Stimulated activated CD8-positive, alpha-beta memory T cell treated with anti-CD3 and anti-CD28 coated beads, Interleukin-4, amount 100 ng/mL, for 24 hours (primary cell): Measurements from ENCODE around the gene APLF.
"Not testable (repeated sequence)": the region's sequence is repeated elsewhere in the genome, so short reads cannot be mapped to it uniquely, and the experiment has no call there.

Source experiments
- DNase-seq: peaks from one replicate; pipeline ENCODE4 v3.0.0-alpha.2; 2020; ENCODE audit warnings: low read depth

The APLF gene

DNA sequence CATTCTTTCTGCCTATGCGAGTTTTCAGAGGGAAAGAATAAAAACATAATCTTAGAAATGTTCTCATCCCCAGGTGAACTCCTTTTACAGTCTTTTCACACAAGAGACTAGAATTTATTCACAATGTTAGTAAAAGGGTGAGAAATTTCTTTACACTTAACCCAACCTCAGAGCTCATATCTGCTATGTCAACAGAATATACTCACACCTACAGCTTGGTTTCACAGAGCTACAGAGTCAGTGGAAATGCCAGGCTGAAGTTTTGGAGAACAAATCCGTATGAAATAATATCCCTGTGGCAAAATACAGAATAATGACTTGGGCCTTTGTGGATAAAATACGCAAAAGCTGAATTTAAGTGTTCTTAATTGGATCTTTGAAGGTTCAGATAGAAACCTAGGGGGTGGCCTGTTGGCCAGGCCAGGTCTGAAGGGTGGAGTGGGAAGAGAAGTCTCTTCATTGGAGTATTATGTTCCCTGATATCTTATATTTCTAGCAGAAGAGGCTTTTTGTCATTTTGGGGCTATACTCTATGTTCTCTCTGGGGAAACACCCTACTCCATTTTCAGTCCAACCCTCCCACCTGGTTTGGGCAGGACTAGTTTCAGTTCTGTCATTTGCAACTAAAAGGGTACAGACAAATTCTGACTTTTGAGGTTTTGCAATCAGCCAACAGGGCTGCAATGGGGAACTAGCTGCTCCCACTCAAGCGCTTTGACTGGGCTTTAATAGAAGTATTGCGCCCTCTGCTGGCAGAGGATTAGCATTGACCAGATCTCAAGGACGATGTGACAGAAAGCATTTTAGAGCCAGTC is 26.0 kb upstream of the APLF start:
- peak; percentile 71 for DNase-seq

DNA sequence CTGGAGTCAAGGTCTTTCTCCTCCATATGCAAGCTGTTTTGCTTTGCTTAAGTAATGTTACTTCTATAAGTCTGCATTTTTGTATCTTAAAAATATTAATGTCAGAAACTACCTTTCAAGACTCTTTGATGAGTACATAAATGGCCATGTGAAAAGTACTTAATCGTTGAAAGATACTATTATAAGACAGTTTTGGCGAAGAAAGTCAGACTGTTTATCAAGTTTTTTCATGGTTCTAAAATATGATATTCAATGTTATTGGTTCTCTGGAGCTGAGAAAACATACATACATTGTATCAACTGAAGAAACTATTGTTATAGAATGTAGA is 25.4 kb upstream of the APLF start:
- DNase-seq = no peak

DNA sequence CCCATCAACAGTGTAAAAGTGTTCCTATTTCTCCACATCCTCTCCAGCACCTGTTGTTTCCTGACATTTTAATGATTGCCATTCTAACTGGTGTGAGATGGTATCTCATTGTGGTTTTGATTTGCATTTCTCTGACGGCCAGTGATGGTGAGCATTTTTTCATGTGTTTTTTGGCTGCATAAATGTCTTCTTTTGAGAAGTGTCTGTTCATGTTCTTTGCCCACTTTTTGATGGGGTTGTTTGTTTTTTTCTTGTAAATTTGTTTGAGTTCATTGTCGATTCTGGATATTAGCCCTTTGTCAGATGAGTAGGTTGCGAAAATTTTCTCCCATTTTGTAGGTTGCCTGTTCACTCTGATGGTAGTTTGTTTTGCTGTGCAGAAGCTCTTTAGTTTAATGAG is 21.0 kb upstream of the APLF start:
- not testable (repeated sequence) for DNase-seq

DNA sequence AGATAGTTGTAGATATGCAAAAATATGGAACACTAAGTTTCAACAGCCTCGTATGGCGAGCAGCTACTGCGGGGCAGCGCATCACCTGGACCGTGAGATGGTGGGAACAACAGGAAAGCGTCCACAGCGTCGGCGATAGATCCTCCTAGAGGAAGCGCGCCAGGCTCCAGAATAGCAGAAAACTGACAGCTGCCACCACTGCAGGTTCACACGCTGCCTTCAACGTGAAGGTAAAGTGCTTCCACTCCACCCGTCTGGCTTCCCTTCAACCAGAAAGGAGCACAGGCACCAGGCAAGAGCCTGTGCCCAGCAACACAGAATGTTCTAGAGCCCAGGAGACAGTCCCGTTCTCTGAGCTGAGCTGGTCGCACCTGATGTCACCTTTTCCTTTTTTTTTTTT is 20.3 kb upstream of the APLF start:
- no peak for DNase-seq

DNA sequence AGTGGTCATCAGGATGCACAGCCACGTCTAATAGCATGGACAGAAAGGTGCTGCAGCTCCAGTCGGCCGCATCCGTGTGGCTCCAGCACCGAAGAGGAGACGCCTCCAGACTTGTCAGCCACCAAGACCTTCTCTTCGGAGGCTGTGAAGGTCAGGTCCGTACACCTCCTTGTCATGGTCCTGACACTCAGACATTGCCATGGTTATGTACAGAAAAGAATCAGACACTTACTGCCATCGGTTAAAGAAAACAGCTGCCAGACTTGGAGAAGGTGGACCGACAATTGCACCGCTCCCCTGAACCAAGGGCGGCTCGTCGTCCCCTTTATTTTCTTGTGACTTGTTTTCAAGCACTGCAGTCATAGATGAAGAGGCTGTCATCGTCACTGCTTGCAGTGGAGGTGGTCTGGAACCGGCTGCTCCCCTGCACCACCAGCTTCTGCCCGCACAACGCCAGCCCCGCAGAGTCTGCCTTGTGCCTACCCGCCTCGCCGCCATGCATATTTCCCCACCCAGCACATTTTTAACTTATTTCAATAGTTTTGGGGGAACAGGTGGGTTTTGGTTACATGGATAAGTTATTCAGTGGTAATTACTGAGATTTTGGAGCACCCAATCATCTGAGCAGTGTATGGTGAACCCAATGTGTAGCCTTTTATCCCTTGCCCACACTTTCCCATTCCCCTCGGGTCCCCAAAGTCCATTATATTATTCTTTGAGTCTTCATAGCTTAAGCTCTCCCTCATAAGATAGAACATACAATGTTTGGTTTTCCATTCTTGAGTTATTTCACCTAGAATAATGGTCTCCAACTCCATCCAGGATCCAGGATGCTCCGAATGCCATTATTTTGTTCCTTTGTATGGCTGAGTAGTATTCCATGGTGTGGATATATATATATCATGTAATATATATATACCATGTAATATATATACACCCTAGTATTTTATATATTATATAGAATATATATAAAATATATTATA is 18.4 kb upstream of the APLF start:
- DNase-seq = no peak

DNA sequence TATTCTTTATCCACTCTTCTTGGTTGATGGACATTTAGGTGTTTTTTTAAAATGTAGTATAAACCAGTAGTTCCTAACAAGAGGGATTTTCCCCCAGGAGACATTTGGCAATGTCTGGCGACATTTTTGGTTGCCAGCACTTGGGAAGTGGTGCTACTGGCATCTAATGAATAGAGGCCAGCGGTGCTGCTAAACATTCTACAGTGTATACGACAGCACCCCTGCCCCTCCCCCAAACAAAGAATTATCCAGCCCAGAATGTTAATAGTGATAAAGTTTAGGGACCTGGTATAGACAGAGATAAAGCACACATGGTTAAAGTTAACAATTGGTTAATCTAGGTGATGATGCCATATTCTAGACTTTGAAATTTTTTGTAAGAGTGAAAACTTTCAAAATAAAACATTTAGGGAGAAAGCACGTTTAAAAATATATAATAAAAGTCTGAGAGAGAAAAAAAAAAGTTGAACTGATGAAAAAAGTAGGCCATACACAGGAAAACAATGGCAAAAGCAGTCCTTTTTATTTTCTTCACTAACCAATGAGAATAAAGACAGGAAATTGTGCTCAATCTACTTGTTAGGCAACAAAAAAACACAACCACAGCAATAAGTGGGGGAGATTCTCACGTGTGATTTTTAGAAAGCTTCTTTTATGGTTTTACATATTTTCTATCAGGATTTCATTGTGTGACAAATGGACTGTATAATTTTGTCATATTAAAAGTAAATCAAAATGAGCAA is 15.1 kb upstream of the APLF start:
- no peak for DNase-seq

DNA sequence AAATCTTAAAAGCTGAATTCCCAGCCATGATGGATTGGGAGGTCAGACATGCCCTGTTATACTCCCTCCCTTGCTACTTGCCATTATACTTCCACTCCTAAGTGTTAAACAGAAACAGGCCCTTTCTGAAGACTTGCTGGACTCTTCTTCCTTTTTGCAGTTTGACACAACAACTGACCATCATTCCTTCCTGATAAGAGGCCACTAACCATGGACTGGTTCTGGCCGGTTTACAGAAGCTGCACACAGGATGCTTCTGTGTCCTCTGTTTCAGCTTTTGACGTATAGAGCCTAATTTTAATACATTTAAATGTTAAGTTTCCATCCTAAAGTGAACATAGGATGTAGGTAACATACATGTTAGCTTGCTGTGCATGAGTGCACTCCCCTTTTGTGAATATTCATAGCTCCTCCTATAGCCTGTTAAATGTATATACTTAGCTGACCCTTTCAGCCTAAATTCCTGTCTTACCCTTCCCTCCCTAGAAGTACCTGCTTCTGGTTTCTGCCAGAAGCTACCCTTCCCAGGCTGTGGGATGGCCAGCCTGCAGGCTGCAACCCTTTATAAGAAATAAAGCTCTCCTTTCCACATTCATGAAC is 13.5 kb upstream of the APLF start:
- no peak for DNase-seq

DNA sequence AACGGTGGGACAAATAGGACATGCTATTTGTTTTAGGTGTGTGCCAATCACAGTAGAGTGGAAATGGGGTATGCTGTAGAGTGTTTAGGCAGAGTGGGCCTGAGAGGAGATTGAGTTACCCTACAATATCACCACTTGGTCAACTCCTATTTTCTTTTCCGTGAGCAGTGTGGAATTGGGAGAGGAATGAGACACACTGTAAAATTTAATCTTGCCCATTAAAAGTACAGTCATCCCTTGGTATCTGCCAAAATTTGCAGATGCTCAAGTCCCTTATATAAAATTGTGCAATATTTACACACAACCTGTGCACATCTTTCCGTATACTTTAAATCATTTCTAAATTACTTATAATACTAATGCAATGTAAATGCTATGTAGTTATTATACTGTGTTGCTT is 12.7 kb upstream of the APLF start:
- DNase-seq = no peak

DNA sequence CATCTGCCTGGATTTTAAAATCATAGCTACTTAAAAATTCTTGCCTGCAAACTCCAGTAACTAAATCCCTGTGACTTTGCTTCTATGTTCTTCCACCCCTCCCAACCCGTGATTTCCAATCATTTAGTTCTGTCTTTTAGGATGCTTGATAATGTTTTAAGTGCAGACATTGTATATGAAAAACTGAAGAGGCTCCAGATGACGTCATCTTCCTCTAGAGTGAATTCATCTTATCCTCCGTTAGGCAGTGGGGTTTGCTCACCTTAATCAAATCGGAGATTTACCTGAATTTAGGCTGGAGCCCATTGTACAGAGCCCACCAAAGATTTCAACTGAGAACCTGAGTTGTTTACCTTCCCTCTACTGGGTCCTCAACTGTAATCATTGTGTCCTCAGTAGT is 11.2 kb upstream of the APLF start:
- no peak for DNase-seq

DNA sequence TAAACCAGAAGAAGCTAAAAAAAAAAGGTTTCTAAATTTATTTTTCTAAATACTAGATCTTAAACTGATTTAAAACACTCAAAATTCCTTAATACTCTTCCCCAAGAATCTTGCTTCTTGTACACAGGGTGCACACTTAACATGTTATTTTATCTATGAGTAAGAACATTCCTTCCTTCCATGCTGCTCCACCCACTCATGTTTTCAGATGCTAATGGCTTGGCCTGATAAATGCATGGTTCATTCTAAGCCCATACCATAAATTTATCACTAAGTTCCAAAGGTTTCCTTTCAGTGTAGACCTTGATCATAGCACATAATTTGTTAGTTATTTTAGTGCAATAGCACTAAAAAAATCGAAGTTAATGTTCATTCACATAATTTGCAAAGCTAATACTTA is 8.4 kb upstream of the APLF start:
- no peak for DNase-seq

DNA sequence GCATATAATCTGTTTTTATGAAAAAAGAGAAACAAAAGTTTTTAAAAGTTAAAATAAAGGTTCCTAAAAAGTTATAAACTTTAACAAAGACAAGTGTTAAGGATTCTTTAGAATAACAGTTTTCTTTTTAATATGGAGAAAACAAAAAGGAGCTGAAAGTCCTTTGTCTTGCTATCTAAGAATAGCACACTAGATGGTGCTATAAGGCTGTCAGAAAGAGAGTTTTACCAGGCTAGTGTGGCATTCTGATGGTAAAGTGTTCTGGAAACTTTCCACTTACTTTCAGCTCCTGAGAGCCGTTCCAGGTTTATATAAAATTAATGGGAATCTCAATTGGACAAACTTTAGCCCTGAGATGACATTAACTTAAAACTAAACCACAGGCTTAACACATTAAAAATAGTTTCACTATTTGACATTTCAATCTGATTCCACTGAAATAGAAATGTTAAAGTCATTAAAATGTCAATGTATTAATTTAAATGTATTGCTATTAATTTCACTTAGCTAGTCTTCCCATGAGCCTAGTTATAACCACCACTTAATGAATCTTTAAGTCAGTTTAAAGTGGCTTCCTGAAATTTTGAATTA is 4.0 kb upstream of the APLF start:
- DNase-seq = no peak

DNA sequence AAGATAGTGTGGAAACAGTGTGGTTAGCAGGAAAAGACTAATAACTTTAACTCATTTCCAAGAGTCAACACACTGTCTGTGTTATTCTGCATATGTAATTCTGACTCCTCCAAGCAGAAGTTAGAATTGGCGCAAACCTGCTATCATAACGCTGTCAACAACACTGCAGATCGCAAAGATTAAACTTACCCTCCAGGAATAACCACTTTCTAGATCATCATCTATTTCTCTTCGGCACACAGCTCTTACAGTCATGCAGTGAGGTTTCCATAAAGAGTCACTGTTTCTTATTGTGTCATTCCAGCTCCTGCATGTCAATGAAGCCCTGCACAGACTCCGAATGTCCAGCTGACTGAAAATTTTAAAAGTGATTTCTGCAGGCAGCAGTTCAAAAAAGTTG is 2.7 kb upstream of the APLF start:
- DNase-seq = no peak

DNA sequence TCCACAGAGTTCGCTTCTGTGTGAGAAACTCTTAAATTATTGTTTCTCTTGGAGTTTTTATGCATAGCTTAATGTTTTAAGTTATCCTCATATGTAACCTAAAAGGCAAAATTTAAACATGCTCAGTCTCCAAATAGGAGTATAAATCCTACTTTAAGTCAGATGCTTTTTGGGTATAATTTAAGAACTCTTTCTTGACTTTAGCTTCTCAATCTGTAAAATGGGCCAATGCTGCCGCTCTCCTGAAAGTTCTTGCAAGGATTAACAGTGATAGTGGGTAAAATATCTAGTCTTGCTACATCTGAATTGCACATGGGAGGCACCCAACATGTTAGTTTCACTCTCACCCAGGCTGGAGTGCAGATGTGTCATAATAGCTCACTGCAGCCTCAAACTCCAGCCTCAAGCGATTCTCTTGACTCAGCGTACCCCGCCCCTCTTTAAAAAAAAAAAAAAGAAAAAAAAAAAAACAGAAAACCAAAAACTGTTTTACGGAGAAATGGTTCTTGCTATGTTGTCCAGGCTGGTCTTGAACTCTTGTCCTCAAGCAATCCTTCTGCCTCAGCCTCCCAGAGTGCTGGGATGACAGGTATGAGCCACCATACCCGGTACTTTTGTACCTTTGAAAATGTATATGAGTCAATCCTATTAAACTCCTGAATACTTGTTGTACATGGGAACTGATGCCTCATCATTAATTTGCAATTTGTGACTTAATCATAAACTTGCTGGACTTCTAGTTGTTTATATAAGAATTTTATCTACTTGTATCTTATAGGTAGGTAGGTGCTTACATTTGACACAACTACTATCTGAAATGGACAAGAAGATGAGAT is 2.1 kb upstream of the APLF start:
- DNase-seq = no peak

DNA sequence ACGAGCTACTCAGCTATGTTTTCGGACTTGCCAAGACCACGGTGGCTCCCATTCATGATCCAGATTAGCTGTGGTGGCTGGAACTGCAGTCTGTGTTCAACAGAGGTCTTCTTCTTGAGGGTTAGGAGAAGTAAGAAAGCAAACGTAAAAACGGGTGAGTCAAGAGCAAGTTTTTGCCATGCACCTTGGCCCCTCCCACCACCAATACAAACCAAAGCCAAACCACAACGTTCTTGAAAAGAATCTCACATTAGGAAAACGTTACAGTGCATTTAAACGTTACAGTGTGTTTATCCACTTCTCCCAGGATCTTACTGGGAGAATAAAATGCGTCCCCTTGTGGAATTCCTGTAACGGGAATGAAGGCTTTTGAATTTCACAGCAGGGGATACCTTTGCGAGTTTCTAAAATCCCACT is 1.0 kb upstream of the APLF start:
- peak; percentile 34 for DNase-seq

DNA sequence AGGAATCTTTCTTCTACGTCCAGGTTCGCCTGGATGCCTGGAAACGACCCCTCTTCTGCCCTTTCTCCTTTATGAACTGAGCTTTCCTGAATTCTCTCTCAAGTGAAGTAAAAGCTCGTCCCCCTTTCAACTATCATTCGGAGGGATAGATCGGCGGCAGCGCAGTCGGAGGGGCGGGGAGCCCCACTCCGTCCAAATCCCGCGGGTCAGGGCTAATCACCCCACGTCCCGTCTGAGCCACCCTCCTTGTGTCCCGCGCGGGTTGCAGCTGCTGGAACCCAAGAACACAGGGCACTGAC is 658 bp upstream of the APLF start:
- DNase-seq = no peak

DNA sequence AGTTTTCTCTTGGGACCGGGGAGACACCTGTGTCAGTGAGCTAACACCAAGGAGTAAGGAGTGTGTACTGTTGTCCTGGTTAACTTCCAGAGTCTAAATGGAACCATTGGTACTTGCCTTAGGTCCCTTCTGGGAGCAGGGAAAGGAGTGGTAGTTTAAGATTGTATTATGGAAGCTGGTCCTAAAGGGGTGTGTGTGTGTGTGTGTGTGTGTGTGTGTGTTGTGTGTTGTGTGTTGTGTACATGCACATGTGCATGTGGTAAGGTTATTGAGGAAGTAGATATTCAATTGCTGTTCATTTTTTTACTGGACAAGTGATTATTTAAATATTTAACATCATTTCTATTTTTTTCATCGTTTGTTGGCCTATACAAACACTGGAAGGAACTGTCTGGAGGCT is 1.4 kb downstream of the APLF start:
- DNase-seq = no peak

DNA sequence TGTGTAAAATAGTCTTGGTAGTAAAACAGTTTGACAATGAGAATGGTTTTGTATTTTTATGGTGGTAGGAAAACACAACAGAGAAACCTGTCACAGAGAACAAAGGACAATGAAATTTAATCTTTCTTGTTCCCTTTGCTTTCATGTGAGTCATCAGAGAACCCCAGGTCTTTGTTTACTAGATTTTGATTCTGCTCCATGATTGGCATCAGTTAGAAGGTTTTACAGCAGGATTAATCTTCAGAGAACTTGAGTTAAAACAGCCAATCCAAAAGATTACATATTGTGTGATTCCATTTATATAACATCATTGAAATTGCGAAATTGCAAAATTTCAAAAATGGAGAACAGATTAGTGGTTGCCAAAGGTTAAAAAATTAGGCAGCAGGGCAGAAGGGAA is 2.5 kb downstream of the APLF start:
- no peak for DNase-seq

DNA sequence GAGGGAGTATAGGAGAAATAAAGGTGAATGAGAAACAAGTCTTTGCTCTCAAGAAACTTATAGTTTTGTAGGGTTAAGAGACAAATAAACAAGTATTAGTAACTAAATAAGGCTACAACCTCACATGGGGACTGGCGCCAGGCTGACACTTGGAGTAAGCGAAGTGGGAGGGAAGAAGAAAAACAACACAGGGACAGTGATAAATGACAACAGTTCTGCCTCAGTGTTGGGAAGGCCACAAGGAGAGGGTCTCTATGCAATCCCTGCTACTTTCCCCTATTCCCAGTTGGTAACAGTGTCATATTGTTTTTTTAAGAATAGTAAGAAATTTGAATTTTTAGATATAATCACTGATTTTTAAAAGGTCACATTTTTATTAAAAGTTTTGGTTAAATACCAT is 4.0 kb downstream of the APLF start:
- no peak for DNase-seq

DNA sequence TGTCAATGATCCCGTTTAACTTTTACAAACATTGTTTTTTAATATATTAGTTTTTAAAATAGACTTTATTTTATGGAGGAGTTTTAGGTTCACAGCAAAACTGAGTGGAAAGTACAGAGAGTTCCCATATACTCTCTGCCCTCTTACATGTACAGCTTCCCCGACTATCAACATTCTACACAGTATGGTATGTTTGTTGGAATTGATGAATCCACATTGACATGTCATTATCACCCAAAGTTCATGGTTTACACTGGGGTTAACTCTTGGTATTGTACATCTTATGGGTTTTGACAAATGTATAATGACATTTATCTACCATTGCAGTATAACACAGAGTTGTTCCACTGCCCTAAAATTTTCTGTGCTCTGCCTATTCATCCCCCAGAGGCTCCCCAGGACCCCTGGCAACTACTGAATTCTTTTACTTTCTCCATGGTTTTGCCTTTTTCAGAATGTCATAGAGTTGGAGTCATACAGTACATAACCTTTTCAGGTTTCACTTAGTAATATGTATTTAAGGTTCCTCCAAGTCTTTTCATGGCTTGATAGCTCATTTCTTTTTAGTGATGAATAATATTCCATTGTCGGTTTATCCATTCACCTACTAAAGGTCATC is 5.5 kb downstream of the APLF start:
- no peak for DNase-seq

DNA sequence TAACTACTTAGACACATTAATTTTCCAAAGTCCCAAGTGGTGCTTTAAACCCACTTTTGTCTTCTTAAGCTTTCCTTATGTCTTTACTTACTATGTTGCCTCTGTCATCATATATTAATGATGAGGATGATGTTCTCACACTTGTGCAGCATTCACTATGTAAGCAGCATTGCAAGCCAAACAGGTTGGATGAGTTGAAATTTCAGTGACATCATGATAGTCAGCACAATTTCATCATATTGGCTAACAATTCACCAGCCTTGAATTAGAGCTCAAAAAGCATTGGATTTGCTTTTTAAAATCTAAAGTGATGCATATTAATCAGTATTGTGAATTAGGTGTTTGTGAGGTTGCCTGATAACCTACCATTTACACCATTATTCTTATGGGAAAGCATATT is 7.7 kb downstream of the APLF start:
- no peak for DNase-seq

DNA sequence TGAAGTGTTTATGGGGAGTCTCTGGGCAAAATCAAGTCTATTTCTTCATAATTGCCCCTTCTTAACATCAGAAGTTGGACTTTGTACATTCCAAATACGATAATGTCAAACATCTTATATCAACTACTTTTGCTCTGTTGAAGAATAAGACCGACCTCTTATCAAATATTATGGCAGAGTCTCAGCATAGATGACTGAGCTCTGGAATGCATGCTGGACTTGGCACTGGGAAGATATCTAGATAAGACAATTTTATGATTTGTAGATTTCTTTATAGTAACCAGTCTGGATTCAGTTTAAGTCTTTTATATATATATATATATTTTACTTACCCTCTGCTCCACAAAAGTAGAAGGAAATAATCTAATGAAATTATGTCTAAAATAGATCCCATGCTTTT is 8.2 kb downstream of the APLF start:
- no peak for DNase-seq
